K562 (cell line): ENCODE data around the gene PPFIA1. TPM values are rescaled to one million over a fixed set of nuclear protein-coding genes. Genes with fewer than 3 reads are reported as not detected.

Experiments
- ATAC-seq: fragments of 200-7000 bp; cut with Tn5 transposase; 3 replicates; pipeline ENCODE4 v1.9.1; 2020; ENCODE audit warnings: moderate library complexity
- BruUV-seq: library from RNA; stranded (reverse); fragments of 400-500 nt; replicated peaks from 2 replicates; lab custom pipeline; 2021; lab: Mats Ljungman, UMichigan
- CTCF ChIA-PET: fragments of 300-600 bp; formaldehyde crosslinking; extraction: SDS; loops from one replicate; lab custom pipeline; 2021; ENCODE audit warnings: low intra/inter-chr PET ratio; lab: Yijun Ruan, JAX
- POLR2A ChIA-PET: fragments of 300-600, 350-650 bp; sonication (Branson Sonifier 250); formaldehyde crosslinking; extraction: SDS; loops from one replicate; lab custom pipeline; 2021; ENCODE audit warnings: antibody characterized with exemption, inconsistent platforms; lab: Yijun Ruan, JAX
- DNase-seq, 4 experiments: peaks; one replicate each; pipeline versions ENCODE4 v3.0.0 to v3.0.0-alpha.2; 2011 to 2018; ENCODE audit warnings: low spot score in 3 of 4, mixed read lengths in 3 of 4; ENCODE audit errors: extremely low read depth in 1 of 4
- FAIRE-seq: peaks from 2 replicates; lab custom pipeline; 2011; peaks lifted over from hg19 to GRCh38; lab: Jason Lieb, UNC
- H2AFZ ChIP-seq: 2 replicates; pipeline ENCODE4 v1.6.0; 2011; ENCODE audit warnings: low read depth, low read length, control low read depth, inconsistent platforms
- H3K27ac ChIP-seq: fragments of 200-600 bp; 3 replicates; pipeline ENCODE4 v1.8.0; 2011; ENCODE audit warnings: low read depth, mild to moderate bottlenecking, control low read depth, inconsistent platforms, low read length, moderate library complexity, mixed read lengths; ENCODE audit errors: extremely low read depth
- H3K27me3 ChIP-seq, 2 experiments: fragments of 300-600 bp in 1 of 2; 2 replicates in 1 of 2; 3 replicates in 1 of 2; pipeline versions ENCODE4 v1.6.0 to v1.8.0; 2011; ENCODE audit warnings: inconsistent platforms in 2 of 2, low read length in 2 of 2, mild to moderate bottlenecking in 1 of 2, mixed read lengths in 1 of 2, moderate library complexity in 1 of 2; ENCODE audit not compliant: control insufficient read depth in 2 of 2, insufficient read depth in 2 of 2
- H3K36me3 ChIP-seq: fragments of 300-600 bp; 3 replicates; pipeline ENCODE4 v1.8.0; 2011; ENCODE audit warnings: mild to moderate bottlenecking, low read length, inconsistent platforms; ENCODE audit not compliant: control insufficient read depth, insufficient read depth
- H3K4me1 ChIP-seq, 2 experiments: fragments of 200-600 bp in 1 of 2; replicated peaks in 1 of 2; 2 replicates in 1 of 2; 3 replicates in 1 of 2; pipeline versions ENCODE4 v1.5.1 to v1.8.0; 2011; ENCODE audit warnings: inconsistent platforms in 2 of 2, low read length in 2 of 2, mild to moderate bottlenecking in 1 of 2, mixed read lengths in 1 of 2, moderate library complexity in 1 of 2; ENCODE audit not compliant: control insufficient read depth in 2 of 2, insufficient read depth in 2 of 2
- H3K4me2 ChIP-seq: 2 replicates; pipeline ENCODE4 v1.6.1; 2011; ENCODE audit warnings: low read length, control low read depth, inconsistent platforms, mixed read lengths; ENCODE audit not compliant: insufficient read depth
- H3K4me3 ChIP-seq: fragments of 200-600 bp; sonication (generic), shearing (Covaris generic); 2 replicates; pipeline ENCODE4 v1.5.1; 2016; ENCODE audit warnings: control low read depth, inconsistent platforms
- H3K79me2 ChIP-seq: fragments of 200-600 bp; 3 replicates; pipeline ENCODE4 v1.8.0; 2011; ENCODE audit warnings: low read length, inconsistent platforms; ENCODE audit not compliant: control insufficient read depth, insufficient read depth
- H3K9ac ChIP-seq, 2 experiments: 2 replicates each; pipeline versions ENCODE4 v1.6.0 to v1.6.1; 2011; ENCODE audit warnings: low read depth in 2 of 2, low read length in 2 of 2, control low read depth in 1 of 2, inconsistent platforms in 1 of 2, mild to moderate bottlenecking in 1 of 2, mixed read lengths in 1 of 2; ENCODE audit not compliant: insufficient read depth in 1 of 2
- H3K9me1 ChIP-seq: one replicate; pipeline ENCODE4 v1.6.0; 2011; ENCODE audit warnings: inconsistent platforms, mild to moderate bottlenecking, low read length, moderate library complexity; ENCODE audit not compliant: control insufficient read depth, insufficient read depth
- H3K9me3 ChIP-seq: replicated peaks from 2 replicates; pipeline ENCODE4 v1.5.1; 2011; ENCODE audit warnings: low read depth, low read length, inconsistent platforms; ENCODE audit not compliant: control insufficient read depth, insufficient read depth
- H4K20me1 ChIP-seq: replicated peaks from 2 replicates; pipeline ENCODE4 v1.6.1; 2011; ENCODE audit warnings: low read length, inconsistent platforms, mixed read lengths; ENCODE audit not compliant: control insufficient read depth, insufficient read depth
- COPS2 ChIP-seq: fragments of 450-650 bp; conservative IDR thresholded peaks from 2 replicates; pipeline ENCODE4 v1.6.1; 2016; ENCODE audit warnings: mild to moderate bottlenecking, moderate library complexity
- HMG20A ChIP-seq: fragments of 450-650 bp; formaldehyde crosslinking; conservative IDR thresholded peaks from 2 replicates; pipeline ENCODE4 v1.4.0; 2020; ENCODE audit warnings: mild to moderate bottlenecking, mixed read lengths
- MBD2 ChIP-seq: sonication (generic); IDR thresholded peaks from 2 replicates; pipeline ENCODE4 v1.6.1; 2016; ENCODE audit warnings: low read depth, borderline replicate concordance
- NFYB ChIP-seq: IDR thresholded peaks from 2 replicates; pipeline ENCODE4 v1.6.1; 2011; ENCODE audit warnings: mild to moderate bottlenecking, moderate library complexity; ENCODE audit not compliant: insufficient read length; ENCODE audit errors: extremely low read depth
- RBM34 ChIP-seq: fragments of 200-400 bp; formaldehyde crosslinking; IDR thresholded peaks from 2 replicates; pipeline ENCODE4 v1.6.1; 2018; ENCODE audit warnings: low read length, borderline replicate concordance; ENCODE audit not compliant: insufficient read depth
- THRAP3 ChIP-seq: fragments of 450-650 bp; IDR thresholded peaks from 2 replicates; pipeline ENCODE4 v1.6.1; 2016; ENCODE audit warnings: mild to moderate bottlenecking, inconsistent platforms, borderline replicate concordance
- ZBTB8A ChIP-seq: fragments of 450-650 bp; IDR thresholded peaks from 2 replicates; pipeline ENCODE4 v1.6.1; 2018; ENCODE audit warnings: mild to moderate bottlenecking, moderate library complexity; ENCODE audit not compliant: partially characterized antibody
- ZNF121 ChIP-seq: sonication (generic); formaldehyde crosslinking; conservative IDR thresholded peaks from 2 replicates; pipeline ENCODE4 v1.8.0; 2022; ENCODE audit warnings: missing genetic modification reagents
- ZNF184 ChIP-seq: sonication (generic); formaldehyde crosslinking; IDR thresholded peaks from 2 replicates; pipeline ENCODE4 v1.5.0; 2020; ENCODE audit warnings: missing genetic modification reagents
- WGBS: fragments of 100-300 bp; shearing (Covaris generic); methylation state at CpG from one replicate; pipeline ENCODE4 v1.1.6; 2016; ENCODE audit warnings: low coverage, mixed read lengths; ENCODE audit not compliant: insufficient coverage; ENCODE audit errors: missing lambda C conversion rate; 5-methylcytosine and 5-hydroxymethylcytosine counted together
- in situ Hi-C: fragments of 300-500 bp; cut with MboI; formaldehyde crosslinking; loops from 4 replicates; pipeline ENCODE4 v1.15.0; 2018; ENCODE audit warnings: inconsistent platforms, mixed read lengths
- intact Hi-C: fragments of 100-400 bp; cut with micrococcal nuclease; formaldehyde crosslinking; loops from 2 replicates; pipeline ENCODE4 v1.14.2; 2022
- polyA plus RNA-seq, 8 experiments: library from polyadenylated mRNA; depleted of rRNA in 4 of 8; stranded (reverse) in 5 of 8; unstranded in 3 of 8; fragments of >200 nt; fragmentation: Nextera tagmentation in 2 of 8; fragmentation: Illumina TruSeq in 1 of 8; extraction: Ambion mirVana in 2 of 8; extraction: Trizol in 1 of 8; gene quantifications; 2 replicates each; pipeline versions ENCODE4 v1.2.1 to v1.2.3, GENCODE V29; 2011 to 2014; ENCODE audit warnings: inconsistent platforms in 1 of 8, missing spikeins in 1 of 8
- total RNA-seq, 7 experiments: library from RNA; depleted of rRNA in 6 of 7; stranded (reverse); fragments of >200 nt in 6 of 7; fragmentation: Illumina TruSeq in 2 of 7; extraction: Trizol in 2 of 7; gene quantifications; 2 replicates each; pipeline versions ENCODE4 v1.2.1 to v1.2.3, GENCODE V29; 2011 to 2021; ENCODE audit warnings: low replicate concordance in 1 of 7
- TF ChIP-seq, protein P1 (sequence below), 3 experiments: fragments of 200-800 bp in 1 of 3; fragments of 250-450 bp in 1 of 3; fragments of 450-650 bp in 1 of 3; sonication (Bioruptor Pico) in 1 of 3; sonication (Bioruptor generic) in 1 of 3; formaldehyde crosslinking in 1 of 3; IDR thresholded peaks; 2 replicates each; pipeline versions ENCODE4 v1.6.1 to v1.8.0; 2016 to 2022; ENCODE audit warnings: mild to moderate bottlenecking in 2 of 3, missing genetic modification characterization in 2 of 3, missing compliant biosample characterization in 1 of 3, moderate library complexity in 1 of 3
- TF ChIP-seq, protein P2 (sequence below): sonication (generic); formaldehyde crosslinking; IDR thresholded peaks from 2 replicates; pipeline ENCODE4 v1.8.0; 2022; ENCODE audit warnings: mild to moderate bottlenecking, low read depth, missing genetic modification reagents
- TF ChIP-seq, protein P3 (sequence below), 2 experiments: fragments of 200-800 bp in 1 of 2; sonication (Bioruptor generic) in 1 of 2; sonication (generic) in 1 of 2; formaldehyde crosslinking in 1 of 2; IDR thresholded peaks in 1 of 2; conservative IDR thresholded peaks in 1 of 2; 2 replicates each; pipeline versions ENCODE4 v1.5.0 to v1.6.1; 2016 to 2020; ENCODE audit warnings: missing compliant biosample characterization in 1 of 2, missing genetic modification characterization in 1 of 2, missing genetic modification reagents in 1 of 2

Gene PPFIA1
- total and polyA plus RNA-seq, 9 of the 15 experiments (the other 6 are each of a cell fraction or from before 2014, with no cell fraction given) = 9.9 to 41.5 (median 28.5) TPM

DNA sequence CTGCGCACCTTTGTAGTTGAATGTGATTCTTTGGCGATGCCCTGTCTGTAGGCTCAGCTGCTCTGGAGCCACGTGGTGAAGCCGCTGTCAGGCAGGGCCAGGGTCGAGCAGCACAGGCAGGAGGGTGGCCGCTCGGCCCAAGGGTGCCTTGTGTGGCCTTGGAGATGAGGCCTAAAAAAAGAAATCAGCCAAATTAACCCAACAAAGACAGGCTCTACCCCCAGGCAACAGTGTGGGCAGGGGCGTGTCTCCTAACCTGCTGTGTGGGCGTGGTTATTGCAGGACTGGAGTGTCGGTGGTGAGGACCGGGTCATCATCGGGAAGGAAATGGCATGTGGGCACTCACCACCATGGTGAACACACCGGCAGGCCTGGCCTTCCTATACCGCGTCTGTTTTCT lies 162.1 kb downstream of the PPFIA1 start:
- H3K9me3 ChIP-seq = no peaks in the 10 kb centered on the region
- H3K79me2 ChIP-seq = no peaks in the 10 kb centered on the region
- peaks cover 0 to 8% of the 10 kb centered on the region in 2 experiments; a peak in 1 of 5 replicates for H3K4me1 ChIP-seq
- no peak for ATAC-seq
- 90% methylated on average over 14 of the region's 15 CpGs for WGBS
- in situ Hi-C loops = no loop called here
- DNase-seq = no peak
- no peak overlapping the region for H3K9ac ChIP-seq
- no peaks in the 10 kb centered on the region for H4K20me1 ChIP-seq
- no peak overlapping the region for H3K27ac ChIP-seq
- intact Hi-C loops = no loop called here
- TF ChIP-seq COPS2 = no peak
- no peak for TF ChIP-seq MBD2
- TF ChIP-seq, protein P1, sequence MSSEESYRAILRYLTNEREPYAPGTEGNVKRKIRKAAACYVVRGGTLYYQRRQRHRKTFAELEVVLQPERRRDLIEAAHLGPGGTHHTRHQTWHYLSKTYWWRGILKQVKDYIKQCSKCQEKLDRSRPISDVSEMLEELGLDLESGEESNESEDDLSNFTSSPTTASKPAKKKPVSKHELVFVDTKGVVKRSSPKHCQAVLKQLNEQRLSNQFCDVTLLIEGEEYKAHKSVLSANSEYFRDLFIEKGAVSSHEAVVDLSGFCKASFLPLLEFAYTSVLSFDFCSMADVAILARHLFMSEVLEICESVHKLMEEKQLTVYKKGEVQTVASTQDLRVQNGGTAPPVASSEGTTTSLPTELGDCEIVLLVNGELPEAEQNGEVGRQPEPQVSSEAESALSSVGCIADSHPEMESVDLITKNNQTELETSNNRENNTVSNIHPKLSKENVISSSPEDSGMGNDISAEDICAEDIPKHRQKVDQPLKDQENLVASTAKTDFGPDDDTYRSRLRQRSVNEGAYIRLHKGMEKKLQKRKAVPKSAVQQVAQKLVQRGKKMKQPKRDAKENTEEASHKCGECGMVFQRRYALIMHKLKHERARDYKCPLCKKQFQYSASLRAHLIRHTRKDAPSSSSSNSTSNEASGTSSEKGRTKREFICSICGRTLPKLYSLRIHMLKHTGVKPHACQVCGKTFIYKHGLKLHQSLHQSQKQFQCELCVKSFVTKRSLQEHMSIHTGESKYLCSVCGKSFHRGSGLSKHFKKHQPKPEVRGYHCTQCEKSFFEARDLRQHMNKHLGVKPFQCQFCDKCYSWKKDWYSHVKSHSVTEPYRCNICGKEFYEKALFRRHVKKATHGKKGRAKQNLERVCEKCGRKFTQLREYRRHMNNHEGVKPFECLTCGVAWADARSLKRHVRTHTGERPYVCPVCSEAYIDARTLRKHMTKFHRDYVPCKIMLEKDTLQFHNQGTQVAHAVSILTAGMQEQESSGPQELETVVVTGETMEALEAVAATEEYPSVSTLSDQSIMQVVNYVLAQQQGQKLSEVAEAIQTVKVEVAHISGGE (CRISPR knock-in tag; IDR thresholded peaks at IDR 0.05) = no peak
- no peak for TF ChIP-seq ZNF184 (CRISPR knock-in tag)
- TF ChIP-seq NFYB = no peak
- no peak for TF ChIP-seq ZNF121 (CRISPR knock-in tag)
- no peak for TF ChIP-seq RBM34
- TF ChIP-seq, protein P2, sequence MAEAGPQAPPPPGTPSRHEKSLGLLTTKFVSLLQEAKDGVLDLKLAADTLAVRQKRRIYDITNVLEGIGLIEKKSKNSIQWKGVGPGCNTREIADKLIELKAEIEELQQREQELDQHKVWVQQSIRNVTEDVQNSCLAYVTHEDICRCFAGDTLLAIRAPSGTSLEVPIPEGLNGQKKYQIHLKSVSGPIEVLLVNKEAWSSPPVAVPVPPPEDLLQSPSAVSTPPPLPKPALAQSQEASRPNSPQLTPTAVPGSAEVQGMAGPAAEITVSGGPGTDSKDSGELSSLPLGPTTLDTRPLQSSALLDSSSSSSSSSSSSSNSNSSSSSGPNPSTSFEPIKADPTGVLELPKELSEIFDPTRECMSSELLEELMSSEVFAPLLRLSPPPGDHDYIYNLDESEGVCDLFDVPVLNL (CRISPR knock-in tag) = no peak
- no peak for TF ChIP-seq ZBTB8A
- TF ChIP-seq, protein P3, sequence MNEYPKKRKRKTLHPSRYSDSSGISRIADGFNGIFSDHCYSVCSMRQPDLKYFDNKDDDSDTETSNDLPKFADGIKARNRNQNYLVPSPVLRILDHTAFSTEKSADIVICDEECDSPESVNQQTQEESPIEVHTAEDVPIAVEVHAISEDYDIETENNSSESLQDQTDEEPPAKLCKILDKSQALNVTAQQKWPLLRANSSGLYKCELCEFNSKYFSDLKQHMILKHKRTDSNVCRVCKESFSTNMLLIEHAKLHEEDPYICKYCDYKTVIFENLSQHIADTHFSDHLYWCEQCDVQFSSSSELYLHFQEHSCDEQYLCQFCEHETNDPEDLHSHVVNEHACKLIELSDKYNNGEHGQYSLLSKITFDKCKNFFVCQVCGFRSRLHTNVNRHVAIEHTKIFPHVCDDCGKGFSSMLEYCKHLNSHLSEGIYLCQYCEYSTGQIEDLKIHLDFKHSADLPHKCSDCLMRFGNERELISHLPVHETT (CRISPR knock-in tag; conservative IDR thresholded peaks at IDR 0.05 in 1 of 2, IDR thresholded peaks at IDR 0.05 in 1 of 2) = no peak
- TF ChIP-seq HMG20A (CRISPR knock-in tag) = no peak
- TF ChIP-seq THRAP3 = no peak
- no peaks in the 10 kb centered on the region for H3K9me1 ChIP-seq
- ChIA-PET CTCF (no interaction called here), POLR2A (interaction anchor here (0.6 to 1.8 kb wide), 3 partner anchors 8 to 1516 kb away, joined by 3 to 4 read pairs (median 3); no protein-coding TSS in a partner anchor)
- peaks cover 96% of the 10 kb centered on the region; the same call in 2 of the 3 replicates for H3K36me3 ChIP-seq
- no peaks in the 10 kb centered on the region for H3K27me3 ChIP-seq
- no peak overlapping the region for H3K4me3 ChIP-seq
- no peak for FAIRE-seq
- H2AFZ ChIP-seq = no peak overlapping the region
- H3K4me2 ChIP-seq = no peak overlapping the region
- BruUV-seq = no TSS peak
